Measurements from ENCODE around the gene PKIG. TPM values are rescaled to one million over a fixed set of nuclear protein-coding genes. Genes with fewer than 3 reads are reported as not detected.

PKIG gene
- total and polyA plus RNA-seq, 2 donors (not counting 3 experiments of a cell fraction or from before 2014, with no cell fraction given) = 135 to 167 TPM

DNA sequence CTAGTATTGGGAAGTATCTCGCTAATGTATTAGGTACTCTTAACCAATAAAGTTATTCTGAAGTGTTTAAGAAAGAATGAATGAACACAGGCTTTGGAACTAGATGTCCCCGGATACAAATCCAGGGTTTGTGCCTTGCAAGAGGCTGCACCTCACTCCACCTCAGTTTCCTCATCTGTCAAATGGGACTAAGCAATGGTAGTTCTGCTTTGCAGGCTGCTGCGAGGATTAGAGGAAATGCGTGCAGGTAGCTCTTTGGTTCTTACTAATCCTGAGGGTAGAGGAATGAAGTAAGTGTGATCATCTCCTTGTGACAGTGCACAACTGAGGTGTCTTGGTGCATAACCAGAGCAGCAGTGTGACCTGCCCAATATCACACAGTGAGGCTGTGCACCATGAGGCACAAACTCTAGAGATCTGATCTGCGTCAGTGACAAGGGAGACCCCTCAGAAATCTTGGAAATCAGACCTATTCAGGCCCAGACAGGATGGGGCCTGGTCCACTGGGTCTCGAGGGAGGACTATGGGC lies 42.4 kb downstream of the PKIG start:
- Histone ChIP-seq H3K36me3 (ENCODE audit: control insufficient read depth in 2 of 2, extremely low read depth in 1 of 2, insufficient read depth in 2 of 2, low read length in 2 of 2) (peaks cover 0 to 9% of the 10 kb centered on the region in 2 experiments), H4K20me1 (replicated peaks; ENCODE audit: control insufficient read depth, extremely low read depth, insufficient read depth, low read length) (no peaks in the 10 kb centered on the region), H2AFZ (ENCODE audit: low read depth, low read length) (no peak overlapping the region), H3K9me3 (replicated peaks; ENCODE audit: control insufficient read depth, insufficient read depth, low read length) (no peaks in the 10 kb centered on the region), H3K4me2 (ENCODE audit: insufficient read depth, low read length) (no peak overlapping the region), H3K27me3 (ENCODE audit: control insufficient read depth in 2 of 2, insufficient read depth in 2 of 2, low read length in 2 of 2) (no peaks in the 10 kb centered on the region), H3K4me1 (ENCODE audit: control insufficient read depth, extremely low read depth, insufficient read depth, low read length) (no peaks in the 10 kb centered on the region), H3K79me2 (ENCODE audit: control insufficient read depth, insufficient read depth, low read length) (no peaks in the 10 kb centered on the region), H3K4me3 (replicated peaks in 1 of 3; ENCODE audit: insufficient read depth in 1 of 3, low read depth in 1 of 3, low read length in 3 of 3) (no peak overlapping the region), H3K9me1 (replicated peaks; ENCODE audit: control insufficient read depth, extremely low read depth, insufficient read depth, low read length) (no peaks in the 10 kb centered on the region), H3K9ac (replicated peaks; ENCODE audit: extremely low read depth, insufficient read depth, low read length) (no peak overlapping the region), H3K27ac (ENCODE audit: insufficient read depth, low read depth, low read length) (no peak overlapping the region)
- CTCF ChIA-PET = no interaction called here
- intact Hi-C loops (cut with micrococcal nuclease) (no loop called here), dilution Hi-C loops (cut with MboI; ENCODE audit: extremely low pct_ligation_motif_present, low sequenced_read_pairs) (no loop called here)
- DNase-seq (ENCODE audit: low read depth, low spot score) (no peak), FAIRE-seq (no peak)
- POLR2A ChIA-PET = no interaction called here
- no peak for TF ChIP-seq EZH2 (IDR thresholded peaks at IDR 0.05; ENCODE audit: borderline replicate concordance, low read depth, low read length, severe bottlenecking)
- TF ChIP-seq, protein P1, sequence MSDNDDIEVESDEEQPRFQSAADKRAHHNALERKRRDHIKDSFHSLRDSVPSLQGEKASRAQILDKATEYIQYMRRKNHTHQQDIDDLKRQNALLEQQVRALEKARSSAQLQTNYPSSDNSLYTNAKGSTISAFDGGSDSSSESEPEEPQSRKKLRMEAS (IDR thresholded peaks at IDR 0.05; ENCODE audit: insufficient read depth, insufficient read length) = no peak
- no peak for TF ChIP-seq JUN (IDR thresholded peaks at IDR 0.05; ENCODE audit: borderline replicate concordance, insufficient read depth, insufficient read length, low read depth)
- no peak for TF ChIP-seq MYC (IDR thresholded peaks at IDR 0.05; ENCODE audit: low read depth, low read length)
- TF ChIP-seq FOS (IDR thresholded peaks at IDR 0.05; ENCODE audit: borderline replicate concordance, insufficient read depth, low read length) = no peak
- TF ChIP-seq POLR2AphosphoS5 (IDR thresholded peaks at IDR 0.05; ENCODE audit: insufficient read depth, low read depth, low read length) = no peak
- no peak for TF ChIP-seq GATA2 (IDR thresholded peaks at IDR 0.05; ENCODE audit: insufficient read depth, insufficient read length, low read depth, low read length)
- TF ChIP-seq POLR2A (IDR thresholded peaks at IDR 0.05; ENCODE audit: low read depth, low read length) = no peak
- TF ChIP-seq, protein P2, sequence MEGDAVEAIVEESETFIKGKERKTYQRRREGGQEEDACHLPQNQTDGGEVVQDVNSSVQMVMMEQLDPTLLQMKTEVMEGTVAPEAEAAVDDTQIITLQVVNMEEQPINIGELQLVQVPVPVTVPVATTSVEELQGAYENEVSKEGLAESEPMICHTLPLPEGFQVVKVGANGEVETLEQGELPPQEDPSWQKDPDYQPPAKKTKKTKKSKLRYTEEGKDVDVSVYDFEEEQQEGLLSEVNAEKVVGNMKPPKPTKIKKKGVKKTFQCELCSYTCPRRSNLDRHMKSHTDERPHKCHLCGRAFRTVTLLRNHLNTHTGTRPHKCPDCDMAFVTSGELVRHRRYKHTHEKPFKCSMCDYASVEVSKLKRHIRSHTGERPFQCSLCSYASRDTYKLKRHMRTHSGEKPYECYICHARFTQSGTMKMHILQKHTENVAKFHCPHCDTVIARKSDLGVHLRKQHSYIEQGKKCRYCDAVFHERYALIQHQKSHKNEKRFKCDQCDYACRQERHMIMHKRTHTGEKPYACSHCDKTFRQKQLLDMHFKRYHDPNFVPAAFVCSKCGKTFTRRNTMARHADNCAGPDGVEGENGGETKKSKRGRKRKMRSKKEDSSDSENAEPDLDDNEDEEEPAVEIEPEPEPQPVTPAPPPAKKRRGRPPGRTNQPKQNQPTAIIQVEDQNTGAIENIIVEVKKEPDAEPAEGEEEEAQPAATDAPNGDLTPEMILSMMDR (IDR thresholded peaks at IDR 0.05; ENCODE audit: extremely low read depth in 1 of 2, insufficient read depth in 1 of 2, low read depth in 1 of 2, low read length in 2 of 2) = no peak
- no TSS peak for BruUV-seq (replicated peaks)
